PC-3 (cell line): ENCODE data around the gene MPDZ. TPM values are rescaled to one million over a fixed set of nuclear protein-coding genes. Genes with fewer than 3 reads are reported as not detected.

ENCODE experiments used
- ATAC-seq: fragments of 200-7000 bp; cut with Tn5 transposase; 2 replicates; pipeline ENCODE4 v1.9.1; 2020; ENCODE audit warnings: mild to moderate bottlenecking, moderate library complexity
- BruUV-seq: library from RNA; stranded (reverse); fragments of 400-500 nt; replicated peaks from 2 replicates; lab custom pipeline; 2021; lab: Mats Ljungman, UMichigan
- CTCF ChIA-PET: fragments of 300-600 bp; sonication (Branson Sonifier 250); formaldehyde crosslinking; loops from one replicate; lab custom pipeline; 2022; ENCODE audit warnings: antibody characterized with exemption; lab: Charles Lee
- POLR2A ChIA-PET: fragments of 300-600 bp; sonication (Branson Sonifier 250); formaldehyde crosslinking; loops from one replicate; lab custom pipeline; 2022; ENCODE audit warnings: antibody characterized with exemption; ENCODE audit not compliant: unreplicated experiment; lab: Charles Lee
- DNase-seq: peaks from one replicate; pipeline ENCODE4 v3.0.0-alpha.2; 2015
- H2AFZ ChIP-seq: fragments of 300-600 bp; sonication (generic); 2 replicates; pipeline ENCODE4 v1.6.0; 2016; ENCODE audit warnings: antibody characterized with exemption, low read length
- H3F3A ChIP-seq: fragments of 300-600 bp; sonication (generic); one replicate; pipeline ENCODE4 v1.6.0; 2017; ENCODE audit warnings: antibody characterized with exemption, low read length, control low read depth, mild to moderate bottlenecking; ENCODE audit not compliant: unreplicated experiment
- H3K27ac ChIP-seq: fragments of 300-600 bp; sonication (generic); 2 replicates; pipeline ENCODE4 v1.5.1; 2016; ENCODE audit warnings: mild to moderate bottlenecking, low read length
- H3K27me3 ChIP-seq: fragments of 300-600 bp; sonication (generic); 2 replicates; pipeline ENCODE4 v1.6.1; 2016; ENCODE audit warnings: low read length, mixed read lengths
- H3K36me3 ChIP-seq: fragments of 300-600 bp; sonication (generic); 2 replicates; pipeline ENCODE4 v1.6.1; 2016; ENCODE audit warnings: low read depth, mixed run types, low read length, mixed read lengths
- H3K4me1 ChIP-seq: fragments of 300-600 bp; sonication (generic); 2 replicates; pipeline ENCODE4 v1.5.1; 2016; ENCODE audit warnings: low read length; ENCODE audit not compliant: insufficient read depth
- H3K4me2 ChIP-seq: fragments of 300-600 bp; sonication (generic); 2 replicates; pipeline ENCODE4 v1.6.0; 2016; ENCODE audit warnings: low read length
- H3K4me3 ChIP-seq: fragments of 300-600 bp; sonication (generic); 2 replicates; pipeline ENCODE4 v1.5.1; 2016; ENCODE audit warnings: mild to moderate bottlenecking, low read length, mixed read lengths
- H3K79me2 ChIP-seq: fragments of 300-600 bp; sonication (generic); 2 replicates; pipeline ENCODE4 v1.6.1; 2017; ENCODE audit warnings: low read length, mixed read lengths
- H3K9ac ChIP-seq: fragments of 300-600 bp; sonication (generic); 2 replicates; pipeline ENCODE4 v1.6.0; 2016; ENCODE audit warnings: mild to moderate bottlenecking, low read length
- H3K9me2 ChIP-seq: fragments of 300-600 bp; sonication (generic); replicated peaks from 2 replicates; pipeline ENCODE4 v1.6.1; 2016; ENCODE audit warnings: mixed run types, low read length, mixed read lengths
- H3K9me3 ChIP-seq: fragments of 300-600 bp; sonication (generic); 2 replicates; pipeline ENCODE4 v1.6.1; 2016; ENCODE audit warnings: low read length, mixed read lengths
- H4K20me1 ChIP-seq: fragments of 300-600 bp; sonication (generic); 2 replicates; pipeline ENCODE4 v1.6.1; 2016; ENCODE audit warnings: low read length, mixed read lengths
- CTCF ChIP-seq: fragments of 300-600 bp; sonication (generic); conservative IDR thresholded peaks from 2 replicates; pipeline ENCODE4 v1.5.1; 2017; ENCODE audit warnings: antibody characterized with exemption, low read depth, mild to moderate bottlenecking, low read length
- EZH2 ChIP-seq: fragments of 300-600 bp; sonication (generic); IDR thresholded peaks from one replicate; pipeline ENCODE4 v1.6.1; 2017; ENCODE audit warnings: antibody characterized with exemption, mild to moderate bottlenecking, low read length; ENCODE audit not compliant: unreplicated experiment
- EZH2phosphoT487 ChIP-seq: fragments of 300-600 bp; sonication (generic); IDR thresholded peaks from 2 replicates; pipeline ENCODE4 v1.6.1; 2018; ENCODE audit warnings: mild to moderate bottlenecking, antibody characterized with exemption, low read length, borderline replicate concordance
- intact Hi-C: fragments of 100-400 bp; cut with micrococcal nuclease; formaldehyde crosslinking; loops from 2 replicates; pipeline ENCODE4 v1.9.0; 2023
- total RNA-seq: library from RNA; depleted of rRNA; stranded (reverse); fragments of >200 nt; gene quantifications from 2 replicates; pipeline ENCODE4 v1.2.3, GENCODE V29; 2014

The MPDZ gene
- total RNA-seq, 1 experiment from 2014 or later: 6.1 TPM

GRCh38 chr9:13322828-13323550, 43.5 kb upstream of the MPDZ start:
- intact Hi-C loops: no loop called here
- POLR2A ChIA-PET: no interaction called here
- no peaks in the 10 kb centered on the region for H3K4me1 ChIP-seq
- H2AFZ ChIP-seq: no peak overlapping the region
- H3K4me3 ChIP-seq: no peak overlapping the region
- no peaks in the 10 kb centered on the region for H3K27me3 ChIP-seq
- H3K4me2 ChIP-seq: no peak overlapping the region
- CTCF ChIA-PET: no interaction called here
- H3K27ac ChIP-seq: no peak overlapping the region
- H3K9me2 ChIP-seq: no peaks in the 10 kb centered on the region
- no peak for ATAC-seq
- H3K79me2 ChIP-seq: no peaks in the 10 kb centered on the region
- no peak overlapping the region for H3K9ac ChIP-seq
- no peaks in the 10 kb centered on the region for H3K9me3 ChIP-seq
- no peak for TF ChIP-seq EZH2
- no peak for TF ChIP-seq EZH2phosphoT487
- no peak for TF ChIP-seq CTCF
- no TSS peak for BruUV-seq
- no peak for DNase-seq
- no peaks in the 10 kb centered on the region for H3F3A ChIP-seq
- no peaks in the 10 kb centered on the region for H3K36me3 ChIP-seq
- no peaks in the 10 kb centered on the region for H4K20me1 ChIP-seq

- Histone ChIP-seq H3K36me3 (no peaks in the 10 kb centered on the region), H3K9ac (no peak overlapping the region), H4K20me1 (no peaks in the 10 kb centered on the region), H3K4me2 (no peak overlapping the region), H3K4me3 (no peak overlapping the region), H3K27ac (no peak overlapping the region), H3K9me3 (no peaks in the 10 kb centered on the region), H3K79me2 (no peaks in the 10 kb centered on the region), H3F3A (no peaks in the 10 kb centered on the region), H3K27me3 (no peaks in the 10 kb centered on the region), H3K9me2 (no peaks in the 10 kb centered on the region), H3K4me1 (no peaks in the 10 kb centered on the region), H2AFZ (no peak overlapping the region)
- TF ChIP-seq EZH2phosphoT487 (no peak), CTCF (no peak), EZH2 (no peak)
- ChIA-PET CTCF (no interaction called here), POLR2A (no interaction called here)
- ATAC-seq (no peak), DNase-seq (no peak)
- intact Hi-C loops: no loop called here
- BruUV-seq: no TSS peak
Observed at GRCh38 chr9:13318027-13318426, 38.5 kb upstream of the MPDZ start.

- Histone ChIP-seq H3K4me1 (no peaks in the 10 kb centered on the region), H3K4me2 (no peak overlapping the region), H3K4me3 (no peak overlapping the region), H3K9me2 (no peaks in the 10 kb centered on the region), H3K27ac (no peak overlapping the region), H2AFZ (no peak overlapping the region), H3K27me3 (no peaks in the 10 kb centered on the region), H3K36me3 (no peaks in the 10 kb centered on the region), H3K79me2 (no peaks in the 10 kb centered on the region), H3F3A (no peaks in the 10 kb centered on the region), H4K20me1 (no peaks in the 10 kb centered on the region), H3K9ac (no peak overlapping the region), H3K9me3 (no peaks in the 10 kb centered on the region)
- ATAC-seq (no peak), DNase-seq (no peak)
- TF ChIP-seq CTCF: no peak
- no peak for TF ChIP-seq EZH2phosphoT487
- no peak for TF ChIP-seq EZH2
- intact Hi-C loops: no loop called here
- POLR2A ChIA-PET: no interaction called here
- CTCF ChIA-PET: no interaction called here
- BruUV-seq: no TSS peak
Observed at GRCh38 chr9:13296972-13297371, 17.5 kb upstream of the MPDZ start.
